Measurements from ENCODE around the gene KANSL1.
"Not testable (repeated sequence)": the region's sequence is repeated elsewhere in the genome, so short reads cannot be mapped to it uniquely, and the experiment has no call there.

Gene KANSL1

DNA sequence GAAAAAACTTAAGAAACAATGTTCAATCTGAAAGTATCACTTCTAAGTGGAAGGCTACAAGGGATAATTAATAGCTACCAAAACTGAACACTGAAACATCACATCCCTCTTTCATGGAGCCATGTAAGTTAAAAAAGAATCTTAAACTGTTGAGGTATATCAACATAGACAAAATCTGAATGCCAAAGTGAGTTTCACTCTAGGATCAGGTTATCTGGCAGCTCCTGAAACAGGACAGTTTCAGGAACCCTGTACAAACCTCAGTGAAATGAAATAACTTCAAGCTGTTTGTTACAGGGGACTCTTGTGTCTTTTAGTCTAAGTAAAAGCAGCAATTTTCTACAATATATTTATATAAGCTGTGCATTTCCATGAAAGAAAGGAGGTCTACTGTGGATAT is 73.2 kb downstream of the KANSL1 start:
- H3K27ac ChIP-seq: no peak overlapping the region
- DNase-seq (ENCODE audit: low read depth, low spot score): no peak

DNA sequence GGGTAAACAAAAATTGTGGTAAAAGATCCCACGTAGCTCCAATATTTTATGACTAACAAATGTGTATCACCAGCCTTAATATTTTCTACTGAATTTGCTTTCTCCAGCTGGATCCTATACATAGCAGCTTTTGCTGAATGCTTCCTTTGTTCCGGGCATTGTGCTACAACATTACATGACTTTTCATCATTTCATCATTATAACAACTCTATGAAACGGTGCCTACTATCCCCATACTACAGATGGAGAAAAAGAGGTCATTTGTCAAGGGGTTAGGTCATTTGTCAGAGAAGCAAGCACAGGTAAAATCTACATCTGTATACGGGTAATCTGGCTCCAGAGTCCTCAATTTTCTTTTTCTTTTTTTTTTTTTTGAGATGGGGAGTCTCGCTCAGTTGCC is 74.3 kb downstream of the KANSL1 start:
- DNase-seq (ENCODE audit: low read depth, low spot score): no peak
- H3K27ac ChIP-seq: no peak overlapping the region

DNA sequence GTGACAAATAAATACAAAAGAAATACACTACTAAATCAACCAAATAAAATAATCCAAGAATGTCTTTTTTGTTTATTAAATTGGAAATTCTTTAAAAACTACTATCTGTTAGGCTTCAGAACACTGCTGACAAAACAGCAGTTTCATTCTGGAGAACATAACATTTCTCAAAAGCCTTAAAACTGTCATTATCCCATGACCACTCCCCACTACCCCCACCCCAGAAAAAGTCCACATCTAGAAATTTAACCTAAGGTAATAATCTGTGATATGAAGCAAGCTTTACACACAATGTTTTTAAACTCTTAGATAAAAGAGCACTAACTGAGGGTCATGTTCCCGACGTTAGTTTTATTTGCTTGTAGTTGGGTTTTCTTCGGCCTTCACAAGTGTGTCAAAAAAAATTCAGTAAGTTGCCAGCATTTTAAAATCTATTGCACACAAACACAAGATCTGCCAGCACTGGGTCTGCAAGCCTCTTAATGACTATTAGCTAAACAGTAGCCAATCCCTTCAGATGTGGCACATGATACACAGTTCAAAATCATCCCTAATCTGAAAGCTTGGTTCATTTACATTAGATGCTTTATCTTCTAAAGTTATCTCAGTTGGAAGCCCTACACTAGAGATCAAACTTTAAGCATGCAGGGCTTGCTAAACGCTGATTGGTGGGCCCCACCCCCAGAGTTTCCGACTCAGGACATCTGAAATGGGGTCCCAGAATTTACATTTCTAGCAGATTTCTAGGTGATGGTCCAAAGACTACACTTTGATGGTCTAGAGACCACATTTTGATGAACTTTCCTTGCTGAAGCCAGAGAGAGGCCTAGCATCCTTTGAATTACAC is 75.2 kb downstream of the KANSL1 start:
- H3K27ac ChIP-seq: no peak overlapping the region
- DNase-seq (ENCODE audit: low read depth, low spot score): no peak

DNA sequence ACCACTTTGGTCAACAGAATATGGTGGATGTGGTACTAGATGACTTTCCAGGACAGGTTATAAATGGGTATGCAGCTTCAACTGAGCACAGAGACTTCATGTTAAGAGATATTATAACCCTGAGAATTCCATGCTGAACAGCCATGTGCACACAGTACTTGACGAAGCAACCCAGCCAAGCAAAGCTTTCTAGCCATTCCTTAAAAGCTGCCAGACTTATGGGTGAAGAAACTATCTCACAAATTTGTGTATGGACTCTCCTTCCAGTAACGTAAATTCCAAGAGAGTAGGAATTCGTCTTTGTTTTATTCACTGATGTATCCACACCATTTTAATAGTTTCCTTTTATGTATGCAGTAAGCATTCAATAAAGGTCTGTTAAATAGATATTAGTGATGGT is 76.1 kb downstream of the KANSL1 start:
- DNase-seq (ENCODE audit: low read depth, low spot score): no peak
- no peak overlapping the region for H3K27ac ChIP-seq

DNA sequence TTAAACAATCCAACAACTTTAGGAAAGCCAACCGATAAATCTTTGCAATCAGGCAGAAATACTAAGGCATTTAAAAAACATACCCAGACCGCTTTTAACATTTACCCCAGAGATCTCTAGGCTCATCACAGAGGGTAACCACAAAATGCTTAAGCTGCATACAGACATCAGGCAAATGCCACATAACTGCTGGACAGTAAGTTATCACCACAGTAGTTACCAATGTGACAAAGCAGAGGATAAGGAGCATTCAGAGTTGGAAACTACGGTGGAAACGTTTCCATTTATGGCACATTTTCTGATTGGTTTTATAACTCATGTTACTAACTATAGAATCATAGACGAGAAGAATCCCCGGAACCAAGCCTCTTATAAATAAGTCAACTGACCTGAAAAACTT is 77.5 kb downstream of the KANSL1 start:
- H3K27ac ChIP-seq: no peak overlapping the region
- no peak for DNase-seq (ENCODE audit: low read depth, low spot score)

DNA sequence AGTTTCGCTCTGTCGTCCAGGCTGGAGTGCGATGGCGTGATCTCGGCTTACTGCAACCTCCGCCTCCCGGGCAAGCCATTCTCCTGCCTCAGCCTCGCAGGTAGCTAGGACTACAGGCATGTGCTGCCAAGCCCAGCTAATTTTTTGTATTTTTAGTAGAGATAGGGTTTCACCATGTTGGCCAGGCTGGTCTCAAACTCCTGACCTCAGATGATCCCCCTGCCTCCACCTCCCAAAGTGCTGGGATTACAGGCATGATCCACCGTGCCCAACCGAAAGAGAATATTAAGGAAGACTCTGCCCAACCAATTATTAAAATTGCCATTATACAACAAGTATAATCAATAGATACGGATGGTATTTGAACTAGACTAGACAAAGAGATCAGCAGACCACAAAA is 82.0 kb downstream of the KANSL1 start:
- H3K27ac ChIP-seq; DNase-seq (ENCODE audit: low read depth, low spot score): not testable (repeated sequence)

DNA sequence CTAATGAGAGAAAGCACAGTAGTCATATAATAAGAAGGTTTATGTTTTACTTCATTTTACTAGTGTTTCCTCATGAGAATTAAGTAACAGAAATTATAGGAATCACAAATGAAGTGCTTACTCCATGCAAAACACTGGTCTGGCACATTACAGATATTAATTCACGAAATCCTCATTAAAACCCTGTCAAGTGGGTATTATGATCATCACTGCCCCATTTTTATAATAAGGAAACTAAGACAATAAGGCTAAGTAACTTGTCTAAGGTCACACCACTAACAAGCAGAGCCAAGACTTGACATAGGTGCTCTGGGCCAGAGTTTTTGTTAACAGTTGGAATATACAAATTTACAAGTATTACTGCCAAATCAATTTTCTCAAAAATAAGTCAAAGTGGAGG is 83.0 kb downstream of the KANSL1 start:
- no peak overlapping the region for H3K27ac ChIP-seq
- DNase-seq (ENCODE audit: low read depth, low spot score): no peak

DNA sequence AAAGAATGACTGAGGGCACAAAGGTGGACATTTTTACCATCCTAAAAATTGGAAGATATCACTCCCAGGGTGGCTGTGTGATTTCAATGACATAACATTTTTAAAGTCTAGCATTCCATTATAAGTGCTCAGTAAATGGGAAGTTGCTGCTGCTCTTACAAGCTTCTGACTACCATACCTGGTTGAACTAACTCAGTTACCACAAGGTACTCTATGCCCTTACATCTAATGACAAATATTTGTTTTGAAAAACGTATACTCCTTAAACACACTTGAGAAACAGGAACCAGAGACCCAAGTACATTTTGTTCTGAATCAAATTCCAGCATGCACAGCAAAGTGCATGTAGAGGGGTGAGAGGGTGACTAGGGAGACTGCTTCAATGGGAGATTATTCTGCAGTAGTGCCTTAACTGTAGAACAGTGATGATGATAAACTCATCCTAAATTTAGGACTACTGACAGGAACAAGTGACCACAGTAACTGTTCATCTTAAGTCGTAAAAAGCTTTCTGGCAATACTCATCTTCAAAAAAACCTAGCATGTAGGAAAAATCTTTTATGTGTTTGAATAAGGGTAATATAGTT is 83.5 kb downstream of the KANSL1 start:
- DNase-seq (ENCODE audit: low read depth, low spot score): no peak
- no peak overlapping the region for H3K27ac ChIP-seq

DNA sequence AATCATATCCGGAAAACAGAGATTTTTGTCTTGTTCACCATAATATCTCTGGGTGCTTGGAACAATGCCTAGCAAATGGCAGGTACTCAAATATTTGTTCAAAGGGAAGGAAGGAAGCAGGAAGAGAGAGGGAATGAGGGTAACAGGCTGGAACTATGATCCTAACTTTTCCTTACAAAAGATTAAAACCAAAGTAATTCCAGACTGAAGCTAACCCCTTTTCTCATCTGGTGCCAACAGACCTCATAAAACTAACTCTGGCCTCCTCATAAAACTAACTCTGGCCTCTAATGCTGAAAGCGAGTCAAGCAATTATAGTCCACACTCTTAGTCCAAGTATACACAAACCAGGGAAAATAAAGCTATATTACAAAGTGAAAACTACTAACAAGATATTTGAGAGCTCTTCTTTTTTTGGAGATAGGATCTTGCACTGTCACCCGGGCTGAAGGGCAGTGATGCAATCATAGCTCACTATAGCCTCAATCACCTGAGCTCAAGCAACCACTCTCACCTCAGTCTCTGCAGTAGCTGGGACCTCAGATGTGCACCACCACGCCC is 84.6 kb downstream of the KANSL1 start:
- DNase-seq (ENCODE audit: low read depth, low spot score): no peak
- peak overlapping the region; percentile 24 for H3K27ac ChIP-seq

DNA sequence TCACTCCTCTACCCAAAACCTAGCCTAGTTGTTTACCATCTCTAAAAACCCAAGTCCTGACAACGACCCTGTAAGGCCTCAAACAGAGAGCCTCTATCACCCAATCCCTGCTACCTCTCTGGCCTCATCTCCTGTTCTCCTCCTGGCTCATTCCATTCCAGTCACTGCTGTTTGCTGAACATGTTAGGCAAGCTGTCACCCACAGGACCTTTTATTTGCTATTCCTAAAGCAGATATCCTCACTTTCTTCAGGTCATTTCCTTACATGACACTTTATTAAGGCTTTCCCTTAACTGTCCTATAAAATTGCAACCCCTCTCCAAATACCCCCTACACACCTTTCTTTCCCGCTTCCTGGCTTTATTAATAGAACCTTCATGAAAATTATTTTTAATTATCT is 85.1 kb downstream of the KANSL1 start:
- DNase-seq (ENCODE audit: low read depth, low spot score): no peak
- H3K27ac ChIP-seq: peak overlapping the region; percentile 24

DNA sequence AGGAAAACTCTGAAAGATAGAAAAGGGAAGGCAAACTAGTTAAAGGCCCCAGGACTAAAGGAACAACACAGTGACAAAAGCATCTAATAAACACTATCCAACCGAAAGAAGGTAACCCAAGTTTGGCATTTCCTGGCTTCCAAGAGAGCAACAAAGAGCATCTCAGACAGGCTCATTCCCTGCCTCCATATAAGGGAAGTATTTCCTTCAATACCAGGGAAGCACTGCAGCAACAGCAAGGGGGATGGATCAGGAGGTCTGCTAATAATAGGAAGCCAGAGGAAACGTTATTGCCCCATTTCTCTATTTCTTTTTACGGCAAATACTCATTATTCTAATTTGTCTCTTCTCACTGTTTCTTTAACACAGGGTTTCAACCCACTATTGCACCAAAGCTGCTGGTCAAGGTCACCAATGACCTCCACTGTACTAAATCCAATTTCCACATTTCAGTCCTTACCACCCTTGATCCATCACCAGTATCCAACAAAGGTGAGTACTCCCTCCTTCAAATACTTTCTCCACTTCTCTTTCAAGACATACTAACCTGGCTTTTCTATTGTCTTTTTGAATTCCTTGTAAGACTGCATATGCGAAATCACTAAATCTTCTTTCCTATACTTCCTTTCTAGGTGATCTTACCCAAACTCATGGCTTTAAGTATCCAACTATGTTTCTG is 86.1 kb downstream of the KANSL1 start:
- no peak for DNase-seq (ENCODE audit: low read depth, low spot score)
- no peak overlapping the region for H3K27ac ChIP-seq

DNA sequence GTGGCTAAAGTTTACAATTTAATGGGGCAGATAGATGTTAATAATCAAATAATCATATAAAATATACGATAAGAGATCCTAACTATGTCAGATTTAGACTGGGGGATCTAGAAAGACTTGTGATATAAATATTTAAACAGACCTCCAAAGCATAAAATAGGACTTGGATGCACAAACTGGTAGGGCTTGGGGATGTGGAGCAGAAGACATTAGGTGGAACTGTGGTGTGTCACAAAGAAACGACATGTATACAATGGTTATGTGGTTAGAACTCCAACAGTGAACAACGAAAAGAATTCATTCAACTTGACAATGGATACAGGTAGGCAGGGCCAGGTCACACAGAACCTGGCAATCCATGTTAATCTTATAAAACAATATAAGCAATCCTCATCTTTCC is 90.4 kb downstream of the KANSL1 start:
- DNase-seq (ENCODE audit: low read depth, low spot score); H3K27ac ChIP-seq: not testable (repeated sequence)

DNA sequence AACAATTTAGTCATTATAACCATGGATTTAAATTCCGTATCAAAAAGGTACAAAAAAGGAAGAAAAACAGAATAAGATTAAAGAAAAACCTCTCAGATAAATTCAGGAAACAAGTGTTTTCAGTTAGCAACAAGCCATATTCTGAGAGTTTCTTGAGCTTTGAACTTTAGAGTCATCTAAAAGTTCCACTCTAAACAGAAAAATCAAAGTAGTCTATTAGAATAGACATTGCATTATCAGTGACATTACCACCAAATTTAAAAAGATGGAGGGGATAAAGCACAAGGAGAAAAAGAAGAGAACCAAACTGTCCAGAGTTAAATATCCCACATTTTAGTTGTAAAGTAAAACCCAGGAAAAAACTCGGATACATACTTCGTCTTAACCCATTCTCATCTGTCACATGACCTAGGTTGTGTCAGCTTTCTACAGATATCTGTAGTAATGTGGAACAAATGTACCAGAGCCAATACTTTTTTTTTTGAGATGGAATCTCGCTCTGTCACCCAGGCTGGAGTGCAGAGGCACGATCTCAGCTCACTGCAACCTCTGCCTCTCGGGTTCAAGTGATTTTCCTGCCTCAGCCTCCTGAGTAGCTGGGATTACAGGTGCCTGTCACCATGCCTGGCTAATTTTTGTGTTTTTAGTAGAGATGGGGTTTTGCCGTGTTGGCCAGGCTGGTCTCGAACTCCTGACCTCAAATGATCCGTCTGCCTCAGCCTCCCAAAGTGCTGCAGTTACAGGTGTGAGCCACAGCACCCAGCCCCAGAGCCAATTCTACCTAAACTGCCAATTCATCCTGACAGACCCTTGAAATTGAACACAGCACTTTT is 91.2 kb downstream of the KANSL1 start:
- DNase-seq (ENCODE audit: low read depth, low spot score): not testable (repeated sequence)
- H3K27ac ChIP-seq: peak overlapping the region; percentile 16

DNA sequence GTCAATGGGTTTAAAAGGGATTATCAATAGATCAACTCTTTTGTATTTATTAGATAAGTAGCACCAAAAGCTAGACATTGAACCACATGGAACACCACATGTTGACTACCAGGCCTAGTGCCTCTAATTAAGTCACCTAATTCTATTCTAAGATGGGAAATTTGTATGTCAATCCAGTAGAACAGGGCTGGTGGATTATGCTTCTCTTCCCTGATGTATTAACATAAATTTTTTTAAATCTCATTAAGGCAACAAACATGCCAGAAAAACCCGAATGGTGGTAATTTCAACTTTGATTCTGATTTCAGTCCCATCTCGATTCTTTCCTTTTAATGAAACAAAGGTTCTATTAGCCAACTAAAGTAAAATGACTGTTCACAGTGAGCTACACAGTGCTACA is 92.6 kb downstream of the KANSL1 start:
- peak overlapping the region; percentile 16 for H3K27ac ChIP-seq
- DNase-seq (ENCODE audit: low read depth, low spot score): no peak

DNA sequence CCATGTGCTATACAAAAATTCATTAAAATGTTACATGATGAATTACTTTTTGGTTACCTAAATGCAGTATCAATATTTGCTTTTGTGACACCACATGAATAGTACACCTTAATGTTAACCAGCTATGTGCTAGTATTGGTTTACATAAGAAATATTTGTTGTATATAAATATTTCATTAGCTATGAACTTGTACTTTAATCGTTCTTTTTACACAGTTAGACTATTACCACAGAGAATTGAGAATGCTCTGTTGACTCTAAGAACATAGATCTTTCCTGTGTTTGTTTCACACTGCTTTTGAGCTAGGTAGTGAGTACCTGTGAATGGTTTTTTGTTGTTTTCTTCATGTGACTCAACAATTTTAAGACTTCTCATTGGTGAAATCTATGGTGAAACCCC is 93.4 kb downstream of the KANSL1 start:
- DNase-seq (ENCODE audit: low read depth, low spot score): no peak
- H3K27ac ChIP-seq: no peak overlapping the region

DNA sequence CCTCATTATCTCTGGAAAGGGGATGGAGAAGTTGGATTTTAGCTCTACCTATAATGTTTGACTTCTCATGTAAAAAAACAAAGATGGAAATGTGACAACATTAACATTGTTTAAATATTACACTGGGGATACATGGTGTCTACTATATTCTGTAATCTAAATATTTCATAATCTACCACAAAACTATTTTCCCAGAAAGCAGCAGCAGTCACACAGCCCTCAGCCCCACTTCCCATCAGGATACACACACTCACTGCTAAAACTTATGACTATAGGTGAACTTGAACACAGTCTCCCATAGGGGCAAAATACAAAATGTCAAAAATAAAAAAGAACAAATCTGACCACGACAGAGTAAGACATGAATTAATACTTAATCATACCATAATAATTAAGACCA is 95.7 kb downstream of the KANSL1 start:
- no peak overlapping the region for H3K27ac ChIP-seq
- no peak for DNase-seq (ENCODE audit: low read depth, low spot score)

DNA sequence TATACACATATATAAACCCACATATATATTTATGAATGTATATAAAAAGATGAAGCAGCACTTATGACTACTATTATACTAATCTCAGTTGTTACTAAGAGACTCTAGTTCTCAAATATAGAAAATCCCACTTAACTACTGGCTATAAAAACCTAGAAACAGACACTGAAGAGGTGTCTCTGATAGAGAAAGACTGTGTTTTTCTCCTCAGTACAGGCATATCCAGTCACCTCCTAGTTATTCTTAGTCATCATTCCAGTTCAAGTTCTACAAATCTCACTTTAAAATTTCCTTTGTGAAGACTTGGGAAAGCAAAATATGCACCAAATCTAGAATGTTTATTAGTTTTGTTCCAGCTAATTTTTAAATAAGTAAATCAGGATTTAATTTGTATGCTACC is 100.2 kb downstream of the KANSL1 start:
- DNase-seq (ENCODE audit: low read depth, low spot score): no peak
- H3K27ac ChIP-seq: no peak overlapping the region

DNA sequence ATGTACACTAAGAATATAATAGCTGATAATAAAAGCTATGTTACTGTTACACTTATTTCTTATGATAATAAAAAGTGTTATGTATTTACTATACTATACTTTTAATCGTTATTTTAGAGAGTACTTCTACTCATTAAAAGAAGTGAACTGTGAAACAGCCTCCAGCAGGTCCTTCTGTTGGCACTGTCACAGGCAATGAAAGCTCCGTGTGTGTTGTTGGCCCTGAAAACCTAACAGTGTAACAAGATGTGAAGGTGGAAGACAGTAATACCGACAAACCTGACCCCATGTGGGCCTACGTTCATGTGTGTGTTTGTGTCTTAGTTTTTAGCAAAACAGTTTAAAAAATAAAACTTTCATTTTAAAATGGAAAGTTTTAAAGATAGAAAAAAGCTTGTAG is 102.4 kb downstream of the KANSL1 start:
- no peak overlapping the region for H3K27ac ChIP-seq
- DNase-seq (ENCODE audit: low read depth, low spot score): no peak

DNA sequence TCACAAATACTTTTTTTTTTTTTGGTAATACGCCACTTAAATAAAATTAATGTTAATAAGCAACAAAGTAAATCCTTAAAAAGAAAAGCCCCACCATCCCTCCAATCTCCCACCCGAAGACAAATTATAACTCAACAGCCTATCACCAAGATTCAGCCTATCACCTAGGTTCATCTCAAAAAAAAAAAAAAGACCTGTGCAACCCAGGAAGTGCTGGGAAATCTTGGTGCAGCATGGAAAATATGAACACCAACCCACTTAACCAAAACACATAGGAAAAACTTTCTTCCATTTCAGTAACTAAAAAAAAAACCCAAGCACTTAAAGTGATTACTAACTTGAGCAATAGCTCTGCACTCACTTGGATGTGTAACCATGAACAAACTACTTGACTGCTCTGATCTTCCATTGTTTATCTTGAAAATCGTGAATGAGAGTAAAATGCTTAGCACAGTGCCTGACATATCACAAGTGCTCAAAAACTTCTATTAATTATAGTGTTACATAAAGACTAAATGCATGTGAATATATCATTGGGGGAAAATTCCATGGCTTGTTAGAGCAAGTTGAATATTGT is 103.8 kb downstream of the KANSL1 start:
- H3K27ac ChIP-seq: no peak overlapping the region
- no peak for DNase-seq (ENCODE audit: low read depth, low spot score)

DNA sequence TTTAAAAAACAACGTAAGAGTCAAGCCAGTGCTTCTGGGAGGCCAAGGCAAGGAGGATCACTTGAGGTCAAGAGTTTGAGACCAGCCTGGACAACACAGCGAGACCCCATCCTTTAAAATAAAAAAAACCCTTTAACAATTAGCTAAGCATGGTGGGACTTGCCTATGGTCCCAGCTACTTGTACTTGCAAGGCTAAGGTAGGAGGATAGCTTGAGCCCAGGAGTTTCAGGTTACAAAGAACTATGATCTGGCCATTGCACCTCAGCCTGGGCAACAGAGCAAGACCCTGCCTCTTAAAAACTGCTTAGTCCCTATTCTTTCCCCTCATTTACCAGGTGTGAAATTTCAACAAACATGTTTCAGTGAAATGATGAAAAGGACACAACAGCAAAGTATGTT is 104.6 kb downstream of the KANSL1 start:
- no peak overlapping the region for H3K27ac ChIP-seq
- no peak for DNase-seq (ENCODE audit: low read depth, low spot score)

Data from epithelial cell of prostate (primary cell).